SK-N-SH (cell line): ENCODE measurements around the gene KLHL18. TPM values are rescaled to one million over a fixed set of nuclear protein-coding genes. Genes with fewer than 3 reads are reported as not detected.

ENCODE experiments used
- CTCF ChIA-PET: fragments of 300-600, 350-600 bp; formaldehyde crosslinking; extraction: SDS; loops from one replicate; lab custom pipeline; 2021; lab: Yijun Ruan, JAX
- POLR2A ChIA-PET: fragments of 350-600 bp; sonication (Branson Sonifier 250); formaldehyde crosslinking; extraction: SDS; loops from one replicate; lab custom pipeline; 2020; ENCODE audit warnings: antibody characterized with exemption, inconsistent platforms; lab: Yijun Ruan, JAX
- DNase-seq: peaks from one replicate; pipeline ENCODE4 v3.0.0; 2012
- H2AFZ ChIP-seq: fragments of 200-600 bp; sonication (generic); 2 replicates; pipeline ENCODE4 v1.8.1; 2016; ENCODE audit warnings: antibody characterized with exemption, mild to moderate bottlenecking, low read depth
- H3F3A ChIP-seq: fragments of 200-600 bp; sonication (generic); replicated peaks from 2 replicates; pipeline ENCODE3; 2016; ENCODE audit warnings: antibody characterized with exemption, mild to moderate bottlenecking; ENCODE audit not compliant: insufficient read depth
- H3K27ac ChIP-seq, 2 experiments: fragments of 200-500 bp in 1 of 2; fragments of 200-600 bp in 1 of 2; sonication (Bioruptor generic) in 1 of 2; sonication (generic), shearing (Covaris generic) in 1 of 2; 2 replicates each; pipeline versions ENCODE4 v1.5.1 to v1.6.1; 2014 to 2016; ENCODE audit warnings: low read depth in 2 of 2, inconsistent platforms in 1 of 2, low read length in 1 of 2, mild to moderate bottlenecking in 1 of 2, mixed read lengths in 1 of 2
- H3K27me3 ChIP-seq: fragments of 200-600 bp; sonication (generic), shearing (Covaris generic); 2 replicates; pipeline ENCODE4 v1.6.1; 2016; ENCODE audit warnings: mixed run types; ENCODE audit not compliant: insufficient read depth
- H3K36me3 ChIP-seq, 2 experiments: fragments of 200-500 bp in 1 of 2; fragments of 200-600 bp in 1 of 2; sonication (Bioruptor generic) in 1 of 2; sonication (generic) in 1 of 2; replicated peaks in 1 of 2; 2 replicates each; pipeline versions ENCODE3 to v1.5.1; 2014 to 2016; ENCODE audit warnings: low read length in 1 of 2, mild to moderate bottlenecking in 1 of 2; ENCODE audit not compliant: insufficient read depth in 2 of 2, control insufficient read depth in 1 of 2
- H3K4me1 ChIP-seq, 2 experiments: fragments of 200-500 bp in 1 of 2; fragments of 200-600 bp in 1 of 2; sonication (Bioruptor generic) in 1 of 2; sonication (generic), shearing (Covaris generic) in 1 of 2; 2 replicates each; pipeline versions ENCODE4 v1.5.1 to v1.6.1; 2014 to 2016; ENCODE audit warnings: low read depth in 1 of 2, low read length in 1 of 2, mixed run types in 1 of 2; ENCODE audit not compliant: insufficient read depth in 2 of 2, control insufficient read depth in 1 of 2
- H3K4me2 ChIP-seq: fragments of 200-600 bp; sonication (generic), shearing (Covaris generic); 2 replicates; pipeline ENCODE4 v1.6.1; 2017; ENCODE audit warnings: mixed run types
- H3K4me3 ChIP-seq, 2 experiments: fragments of 200-500 bp in 1 of 2; fragments of 200-600 bp in 1 of 2; sonication (Bioruptor generic) in 1 of 2; sonication (generic), shearing (Covaris generic) in 1 of 2; 2 replicates each; pipeline versions ENCODE4 v1.5.1 to v1.8.1; 2014 to 2016; ENCODE audit warnings: low read depth in 2 of 2, inconsistent platforms in 1 of 2, low read length in 1 of 2, mild to moderate bottlenecking in 1 of 2, mixed read lengths in 1 of 2, moderate library complexity in 1 of 2
- H3K79me2 ChIP-seq: fragments of 200-600 bp; sonication (generic); 2 replicates; pipeline ENCODE4 v1.8.1; 2017; ENCODE audit warnings: mild to moderate bottlenecking; ENCODE audit not compliant: insufficient read depth
- H3K9ac ChIP-seq: fragments of 200-600 bp; sonication (generic); 2 replicates; pipeline ENCODE4 v1.6.1; 2017; ENCODE audit warnings: mixed run types
- H3K9me2 ChIP-seq: fragments of 200-600 bp; sonication (generic); 2 replicates; pipeline ENCODE4 v1.6.1; 2017; ENCODE audit warnings: mixed run types
- H3K9me3 ChIP-seq: fragments of 200-600 bp; sonication (generic); 2 replicates; pipeline ENCODE4 v1.6.1; 2017; ENCODE audit warnings: mixed run types, mild to moderate bottlenecking, moderate library complexity
- H4K20me1 ChIP-seq: fragments of 200-600 bp; sonication (generic); 2 replicates; pipeline ENCODE4 v1.6.1; 2017; ENCODE audit warnings: mild to moderate bottlenecking, mixed run types; ENCODE audit not compliant: insufficient read depth
- EP300 ChIP-seq, 2 experiments: IDR thresholded peaks; 2 replicates each; pipeline versions ENCODE4 v1.4.0 to v1.6.1; 2012; ENCODE audit warnings: borderline replicate concordance in 1 of 2, low read depth in 1 of 2, low read length in 1 of 2
- EZH2phosphoT487 ChIP-seq: fragments of 200-600 bp; sonication (generic); IDR thresholded peaks from 2 replicates; pipeline ENCODE4 v1.6.1; 2017; ENCODE audit warnings: low read depth, mixed run types, mild to moderate bottlenecking, antibody characterized with exemption, moderate library complexity, borderline replicate concordance
- FOXJ3 ChIP-seq: sonication (generic); formaldehyde crosslinking; IDR thresholded peaks from 2 replicates; pipeline ENCODE4 v1.5.1; 2020; ENCODE audit warnings: mild to moderate bottlenecking, missing genetic modification reagents
- GABPA ChIP-seq: IDR thresholded peaks from 2 replicates; pipeline ENCODE4 v1.4.0; 2012; ENCODE audit warnings: low read depth, mild to moderate bottlenecking
- GATA2 ChIP-seq: sonication (generic); formaldehyde crosslinking; IDR thresholded peaks from 2 replicates; pipeline ENCODE4 v1.5.0; 2020; ENCODE audit warnings: mild to moderate bottlenecking, missing genetic modification reagents
- JUND ChIP-seq: IDR thresholded peaks from 2 replicates; pipeline ENCODE4 v1.4.0; 2012
- MEF2A ChIP-seq: IDR thresholded peaks from 2 replicates; pipeline ENCODE4 v1.4.0; 2012; ENCODE audit warnings: low read depth, borderline replicate concordance
- MXI1 ChIP-seq: IDR thresholded peaks from 2 replicates; pipeline ENCODE4 v1.6.1; 2012; ENCODE audit warnings: mild to moderate bottlenecking, low read depth, low read length, improper control_type of control experiment
- NFIC ChIP-seq: IDR thresholded peaks from 2 replicates; pipeline ENCODE4 v1.4.0; 2012; ENCODE audit warnings: borderline replicate concordance
- NRF1 ChIP-seq: IDR thresholded peaks from 2 replicates; pipeline ENCODE4 v1.6.1; 2012; ENCODE audit warnings: low read depth, mild to moderate bottlenecking, low read length
- PBX3 ChIP-seq: IDR thresholded peaks from 2 replicates; pipeline ENCODE4; 2012
- POLR2AphosphoS5 ChIP-seq: IDR thresholded peaks from 2 replicates; pipeline ENCODE4 v1.6.1; 2012; ENCODE audit warnings: low read depth, low read length
- RFX5 ChIP-seq: IDR thresholded peaks from 2 replicates; pipeline ENCODE4 v1.6.1; 2012; ENCODE audit warnings: mild to moderate bottlenecking, improper control_type of control experiment, low read length
- RXRA ChIP-seq: IDR thresholded peaks from 2 replicates; pipeline ENCODE4 v1.4.0; 2012; ENCODE audit warnings: low read depth, mild to moderate bottlenecking, borderline replicate concordance
- SIN3A ChIP-seq: IDR thresholded peaks from 2 replicates; pipeline ENCODE4 v1.6.1; 2012; ENCODE audit warnings: low read depth, mild to moderate bottlenecking, low read length, moderate library complexity, borderline replicate concordance
- SMC3 ChIP-seq: IDR thresholded peaks from 2 replicates; pipeline ENCODE4 v1.6.1; 2012; ENCODE audit warnings: low read depth, low read length, improper control_type of control experiment
- TAF1 ChIP-seq: IDR thresholded peaks from 2 replicates; pipeline ENCODE4 v1.6.1; 2012; ENCODE audit warnings: low read depth, mild to moderate bottlenecking, low read length, moderate library complexity, borderline replicate concordance
- TCF12 ChIP-seq: IDR thresholded peaks from 2 replicates; pipeline ENCODE4 v1.4.0; 2012
- TEAD4 ChIP-seq: IDR thresholded peaks from 2 replicates; pipeline ENCODE4 v1.4.0; 2012; ENCODE audit warnings: mild to moderate bottlenecking, borderline replicate concordance; ENCODE audit not compliant: insufficient read depth
- USF1 ChIP-seq: IDR thresholded peaks from 2 replicates; pipeline ENCODE4 v1.4.0; 2012; ENCODE audit warnings: low read depth, borderline replicate concordance
- YY1 ChIP-seq: IDR thresholded peaks from 2 replicates; pipeline ENCODE4 v1.4.0; 2012; ENCODE audit warnings: low read depth, mild to moderate bottlenecking
- WGBS: methylation state at CpG from one replicate; pipeline ENCODE4 v1.1.6; 2017; ENCODE audit warnings: low lambda C conversion rate; 5-methylcytosine and 5-hydroxymethylcytosine counted together
- polyA plus RNA-seq, 3 experiments: library from polyadenylated mRNA; depleted of rRNA; stranded (reverse); fragments of >200 nt; gene quantifications; 2 replicates each; pipeline ENCODE4 v1.2.3, GENCODE V29; 2012
- TF ChIP-seq, protein P1 (sequence below): IDR thresholded peaks from 2 replicates; pipeline ENCODE4 v1.4.0; 2012; ENCODE audit warnings: low read depth
- TF ChIP-seq, protein P2 (sequence below): IDR thresholded peaks from 2 replicates; pipeline ENCODE4 v1.4.0; 2012; ENCODE audit warnings: low read depth, borderline replicate concordance

KLHL18 gene
- polyA plus RNA-seq, 1 of the 3 experiments (the other 2 are of a cell fraction), result 55.2 TPM

- POLR2A ChIA-PET, result no interaction called here
- Histone ChIP-seq H3K27me3 (no peaks in the 10 kb centered on the region), H3K79me2 (no peaks in the 10 kb centered on the region), H3K4me1 (no peaks in the 10 kb centered on the region), H3K9me3 (no peaks in the 10 kb centered on the region), H4K20me1 (no peaks in the 10 kb centered on the region), H3F3A (no peaks in the 10 kb centered on the region), H3K36me3 (peaks cover 29 to 41% of the 10 kb centered on the region in 2 experiments), H3K27ac (no peak overlapping the region), H3K9ac (no peak overlapping the region), H3K4me2 (no peak overlapping the region), H2AFZ (no peak overlapping the region), H3K9me2 (no peaks in the 10 kb centered on the region), H3K4me3 (no peak overlapping the region)
- TF ChIP-seq TEAD4 (no peak), TAF1 (no peak), PBX3 (no peak), EP300 (IDR thresholded peaks at IDR 0.05; ENCODE audit: borderline replicate concordance in 1 of 2, low read depth in 1 of 2, low read length in 1 of 2) (no peak), NFIC (no peak), FOXJ3 (CRISPR knock-in tag) (no peak), MEF2A (no peak), RFX5 (no peak), SIN3A (no peak), YY1 (no peak), GABPA (no peak), POLR2AphosphoS5 (no peak), TCF12 (no peak)
- TF ChIP-seq, protein P1, sequence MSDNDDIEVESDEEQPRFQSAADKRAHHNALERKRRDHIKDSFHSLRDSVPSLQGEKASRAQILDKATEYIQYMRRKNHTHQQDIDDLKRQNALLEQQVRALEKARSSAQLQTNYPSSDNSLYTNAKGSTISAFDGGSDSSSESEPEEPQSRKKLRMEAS, result no peak
- CTCF ChIA-PET, result interaction anchor here (1.7 kb wide), 1 partner anchor 10 kb away, joined by 8 read pairs; no protein-coding TSS in a partner anchor
- 83% methylated on average over 3 of the region's 3 CpGs for WGBS
- DNase-seq, result no peak
Measured at GRCh38 chr3:47333907-47334306, 51.2 kb downstream of the KLHL18 start.

GRCh38 chr3:47337656-47338055 lies 54.9 kb downstream of the KLHL18 start:
- no peak overlapping the region for H3K4me3 ChIP-seq
- peaks cover 31 to 49% of the 10 kb centered on the region in 2 experiments for H3K36me3 ChIP-seq
- no peaks in the 10 kb centered on the region for H3K9me2 ChIP-seq
- H3K79me2 ChIP-seq, result no peaks in the 10 kb centered on the region
- no peaks in the 10 kb centered on the region for H3K9me3 ChIP-seq
- ChIA-PET POLR2A (no interaction called here), CTCF (interaction anchor here (0.7 to 1.5 kb wide), 2 partner anchors 13 to 340 kb away, joined by 3 to 5 read pairs; no protein-coding TSS in a partner anchor)
- H4K20me1 ChIP-seq, result no peaks in the 10 kb centered on the region
- H3K9ac ChIP-seq, result no peak overlapping the region
- H3K4me1 ChIP-seq, result no peaks in the 10 kb centered on the region
- TF ChIP-seq RXRA (no peak), YY1 (no peak), MEF2A (no peak), GATA2 (CRISPR knock-in tag) (no peak), MXI1 (no peak), NRF1 (no peak), EP300 (IDR thresholded peaks at IDR 0.05; ENCODE audit: borderline replicate concordance in 1 of 2, low read depth in 1 of 2, low read length in 1 of 2) (no peak), USF1 (no peak), EZH2phosphoT487 (no peak), POLR2AphosphoS5 (no peak), TAF1 (no peak), JUND (no peak), SMC3 (no peak)
- TF ChIP-seq, protein P2, sequence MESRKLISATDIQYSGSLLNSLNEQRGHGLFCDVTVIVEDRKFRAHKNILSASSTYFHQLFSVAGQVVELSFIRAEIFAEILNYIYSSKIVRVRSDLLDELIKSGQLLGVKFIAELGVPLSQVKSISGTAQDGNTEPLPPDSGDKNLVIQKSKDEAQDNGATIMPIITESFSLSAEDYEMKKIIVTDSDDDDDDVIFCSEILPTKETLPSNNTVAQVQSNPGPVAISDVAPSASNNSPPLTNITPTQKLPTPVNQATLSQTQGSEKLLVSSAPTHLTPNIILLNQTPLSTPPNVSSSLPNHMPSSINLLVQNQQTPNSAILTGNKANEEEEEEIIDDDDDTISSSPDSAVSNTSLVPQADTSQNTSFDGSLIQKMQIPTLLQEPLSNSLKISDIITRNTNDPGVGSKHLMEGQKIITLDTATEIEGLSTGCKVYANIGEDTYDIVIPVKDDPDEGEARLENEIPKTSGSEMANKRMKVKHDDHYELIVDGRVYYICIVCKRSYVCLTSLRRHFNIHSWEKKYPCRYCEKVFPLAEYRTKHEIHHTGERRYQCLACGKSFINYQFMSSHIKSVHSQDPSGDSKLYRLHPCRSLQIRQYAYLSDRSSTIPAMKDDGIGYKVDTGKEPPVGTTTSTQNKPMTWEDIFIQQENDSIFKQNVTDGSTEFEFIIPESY, result no peak
- H3K4me2 ChIP-seq, result no peak overlapping the region
- DNase-seq, result no peak
- no peak overlapping the region for H2AFZ ChIP-seq
- H3K27ac ChIP-seq, result no peak overlapping the region
- no peaks in the 10 kb centered on the region for H3F3A ChIP-seq
- H3K27me3 ChIP-seq, result no peaks in the 10 kb centered on the region
- 90% methylated on average over 5 of the region's 5 CpGs for WGBS
